HFFc6 (cell line): ENCODE data around the gene EPHA8. TPM values are rescaled to one million over a fixed set of nuclear protein-coding genes. Genes with fewer than 3 reads are reported as not detected.

ENCODE experiments used
- DNase-seq: peaks from one replicate; pipeline ENCODE4 v3.0.0-alpha.2; 2018
- H3K27ac Mint-ChIP-seq: 2 replicates; pipeline ENCODE4 v1.8.0; 2020; ENCODE audit warnings: mild to moderate bottlenecking, mixed read lengths
- H3K27me3 Mint-ChIP-seq: 2 replicates; pipeline ENCODE4 v1.8.0; 2021; ENCODE audit warnings: mild to moderate bottlenecking, moderate library complexity, mixed read lengths; ENCODE audit not compliant: insufficient read depth
- H3K36me3 Mint-ChIP-seq: 2 replicates; pipeline ENCODE4 v1.8.0; 2021; ENCODE audit warnings: low read depth, mixed read lengths
- H3K4me1 Mint-ChIP-seq: 2 replicates; pipeline ENCODE4 v1.8.0; 2020; ENCODE audit warnings: low read depth, mixed read lengths
- H3K4me3 Mint-ChIP-seq: 2 replicates; pipeline ENCODE4 v1.8.0; 2020; ENCODE audit warnings: mild to moderate bottlenecking, moderate library complexity, mixed read lengths
- H3K9me3 Mint-ChIP-seq: 2 replicates; pipeline ENCODE4 v1.8.0; 2020; ENCODE audit warnings: mild to moderate bottlenecking, mixed read lengths
- CTCF ChIP-seq: fragments of 200-600 bp; sonication (generic); IDR thresholded peaks from 2 replicates; pipeline ENCODE4 v1.5.0; 2021; ENCODE audit warnings: antibody characterized with exemption, mild to moderate bottlenecking
- total RNA-seq, 6 experiments: library from RNA; stranded (reverse); fragmentation: NEBNext Ultra II Directional; extraction: Animal tissue kit (Norgen Biotek cat#: 25700); gene quantifications; 2 replicates in 1 of 6; 3 replicates in 5 of 6; pipeline ENCODE4 v1.2.3, GENCODE V29; 2021

Gene EPHA8
- total RNA-seq, 6 experiments from 2014 or later, result not detected

GRCh38 chr1:22543679-22544078 lies 19.6 kb upstream of the EPHA8 start:
- TF ChIP-seq CTCF, result no peak
- no peak for DNase-seq
- peaks cover 44% of the 10 kb centered on the region for H3K27me3 Mint-ChIP-seq
- peaks cover 8% of the 10 kb centered on the region for H3K4me1 Mint-ChIP-seq
- H3K4me3 Mint-ChIP-seq, result no peak overlapping the region
- H3K36me3 Mint-ChIP-seq, result no peaks in the 10 kb centered on the region
- H3K27ac Mint-ChIP-seq, result no peak overlapping the region
- no peaks in the 10 kb centered on the region for H3K9me3 Mint-ChIP-seq

GRCh38 chr1:22544606-22545005 lies 18.7 kb upstream of the EPHA8 start:
- Mint-ChIP-seq H3K4me3 (no peak overlapping the region), H3K9me3 (no peaks in the 10 kb centered on the region), H3K27me3 (peaks cover 52% of the 10 kb centered on the region), H3K27ac (no peak overlapping the region), H3K36me3 (no peaks in the 10 kb centered on the region), H3K4me1 (peaks cover 8% of the 10 kb centered on the region)
- no peak for DNase-seq
- no peak for TF ChIP-seq CTCF

- no peaks in the 10 kb centered on the region for H3K9me3 Mint-ChIP-seq
- H3K36me3 Mint-ChIP-seq, result no peaks in the 10 kb centered on the region
- TF ChIP-seq CTCF, result no peak
- peaks cover 57% of the 10 kb centered on the region for H3K27me3 Mint-ChIP-seq
- no peak overlapping the region for H3K4me3 Mint-ChIP-seq
- peaks cover 6% of the 10 kb centered on the region for H3K4me1 Mint-ChIP-seq
- no peak overlapping the region for H3K27ac Mint-ChIP-seq
- DNase-seq, result no peak
Observed at GRCh38 chr1:22545141-22545540, 18.1 kb upstream of the EPHA8 start.

GRCh38 chr1:22547186-22547817 lies 16.0 kb upstream of the EPHA8 start:
- Mint-ChIP-seq H3K27me3 (peaks cover 70% of the 10 kb centered on the region), H3K4me3 (no peak overlapping the region), H3K9me3 (no peaks in the 10 kb centered on the region), H3K27ac (no peak overlapping the region), H3K36me3 (no peaks in the 10 kb centered on the region), H3K4me1 (no peaks in the 10 kb centered on the region)
- TF ChIP-seq CTCF, result no peak
- no peak for DNase-seq

GRCh38 chr1:22547818-22548462 lies 15.3 kb upstream of the EPHA8 start:
- Mint-ChIP-seq H3K4me1 (no peaks in the 10 kb centered on the region), H3K4me3 (no peak overlapping the region), H3K27me3 (peaks cover 76% of the 10 kb centered on the region), H3K36me3 (no peaks in the 10 kb centered on the region), H3K27ac (no peak overlapping the region), H3K9me3 (no peaks in the 10 kb centered on the region)
- TF ChIP-seq CTCF, result no peak
- no peak for DNase-seq
